Ascending aorta (tissue), 2 donors: ENCODE data around the gene GGA1. TPM values are rescaled to one million over a fixed set of nuclear protein-coding genes. Genes with fewer than 3 reads are reported as not detected.
"Not testable (repeated sequence)": the region's sequence is repeated elsewhere in the genome, so short reads cannot be mapped to it uniquely, and the experiment has no call there.

Experiments
- DNase-seq, 2 donors: peaks; one replicate each; pipeline ENCODE4 v3.0.0-alpha.2; 2019; ENCODE audit warnings: low spot score in 2 of 2
- H3K27ac ChIP-seq, 2 donors: fragments of 200-600 bp; sonication (generic); one replicate each; pipeline ENCODE4 v1.5.1; 2016 to 2017; ENCODE audit warnings: mild to moderate bottlenecking in 1 of 2
- H3K27me3 ChIP-seq: fragments of 200-600 bp; sonication (generic); one replicate; pipeline ENCODE4 v1.5.1; 2017
- H3K36me3 ChIP-seq, 2 donors: fragments of 200-600 bp; sonication (generic); one replicate each; pipeline ENCODE4 v1.5.1; 2016
- H3K4me1 ChIP-seq, 2 donors: fragments of 200-600 bp; sonication (generic); one replicate each; pipeline ENCODE4 v1.5.1; 2016 to 2017; ENCODE audit warnings: mild to moderate bottlenecking in 1 of 2
- H3K4me3 ChIP-seq, 2 donors: fragments of 200-600 bp; sonication (generic); one replicate each; pipeline ENCODE4 v1.5.1; 2016 to 2017; ENCODE audit warnings: mild to moderate bottlenecking in 1 of 2
- H3K9me3 ChIP-seq, 2 donors: fragments of 200-600 bp; sonication (generic); one replicate each; pipeline ENCODE4 v1.5.1; 2016
- intact Hi-C: fragments of 100-400 bp; cut with DNase I; formaldehyde crosslinking; loops from one replicate; pipeline ENCODE4 v1.15.1; 2023
- total RNA-seq: library from RNA; depleted of rRNA; stranded (reverse); fragments of >200 nt; gene quantifications from one replicate; pipeline ENCODE4 v1.1.0, GENCODE V29; 2016
- TF ChIP-seq, protein P1 (sequence below), 3 experiments: fragments of 200-600 bp in 2 of 3; fragments of 450-650 bp in 1 of 3; sonication (generic) in 2 of 3; IDR thresholded peaks; one replicate each; pipeline ENCODE4 v1.5.1; 2016 to 2019; ENCODE audit warnings: antibody characterized with exemption in 3 of 3, mild to moderate bottlenecking in 1 of 3, moderate library complexity in 1 of 3

The GGA1 gene
- total RNA-seq, 1 donor from 2014 or later: 53.5 TPM

DNA sequence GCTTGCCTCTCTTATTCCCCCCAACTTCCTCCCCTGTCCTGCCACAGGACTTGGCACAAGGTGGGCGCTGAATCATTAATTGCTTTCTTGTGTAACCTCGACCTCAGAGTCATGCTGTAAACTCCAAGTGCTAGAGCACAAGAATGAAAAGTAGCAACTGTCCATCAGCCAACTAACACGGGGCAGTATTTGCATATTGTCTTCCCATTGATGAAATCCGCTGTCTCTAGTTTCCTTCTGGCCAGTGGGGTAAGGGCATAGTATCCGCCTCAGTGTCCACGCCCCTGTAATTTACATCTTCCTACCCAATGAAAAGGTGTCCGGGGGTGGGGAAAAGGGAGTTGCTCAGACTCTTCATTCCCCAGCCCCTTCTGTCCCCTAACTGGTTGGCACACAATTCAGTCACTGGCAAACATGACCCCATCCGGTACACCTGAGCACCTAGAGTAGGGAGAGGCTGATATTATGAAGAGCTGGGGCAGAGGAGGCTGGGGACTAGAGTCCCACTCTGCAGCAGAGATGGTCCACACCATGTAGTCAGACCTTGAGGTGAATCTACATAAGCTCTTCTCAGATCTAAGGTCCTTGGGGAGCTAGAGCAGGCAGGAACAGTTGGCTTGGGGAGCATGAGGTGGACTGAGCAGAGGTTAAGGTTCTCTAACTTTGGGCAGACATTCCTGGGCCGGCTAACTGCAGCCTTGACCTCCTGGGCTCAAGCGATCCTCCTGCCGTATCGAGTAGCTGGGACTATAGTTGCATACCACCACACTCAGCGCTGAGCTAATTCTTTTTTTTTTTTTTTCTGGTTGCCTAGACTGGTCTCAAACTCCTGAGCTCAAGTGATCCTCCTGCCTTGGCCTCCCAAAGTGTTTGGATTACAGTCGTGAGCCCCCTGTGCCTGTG, 6.8 kb upstream of the GGA1 start:
- Histone ChIP-seq H3K36me3 (no peaks in the 10 kb centered on the region), H3K4me3 (no peak overlapping the region), H3K27me3 (no peaks in the 10 kb centered on the region), H3K9me3 (no peaks in the 10 kb centered on the region), H3K27ac (no peak overlapping the region), H3K4me1 (peaks cover 0 to under 1% of the 10 kb centered on the region in 2 donors)
- no peak for DNase-seq
- TF ChIP-seq, protein P1, sequence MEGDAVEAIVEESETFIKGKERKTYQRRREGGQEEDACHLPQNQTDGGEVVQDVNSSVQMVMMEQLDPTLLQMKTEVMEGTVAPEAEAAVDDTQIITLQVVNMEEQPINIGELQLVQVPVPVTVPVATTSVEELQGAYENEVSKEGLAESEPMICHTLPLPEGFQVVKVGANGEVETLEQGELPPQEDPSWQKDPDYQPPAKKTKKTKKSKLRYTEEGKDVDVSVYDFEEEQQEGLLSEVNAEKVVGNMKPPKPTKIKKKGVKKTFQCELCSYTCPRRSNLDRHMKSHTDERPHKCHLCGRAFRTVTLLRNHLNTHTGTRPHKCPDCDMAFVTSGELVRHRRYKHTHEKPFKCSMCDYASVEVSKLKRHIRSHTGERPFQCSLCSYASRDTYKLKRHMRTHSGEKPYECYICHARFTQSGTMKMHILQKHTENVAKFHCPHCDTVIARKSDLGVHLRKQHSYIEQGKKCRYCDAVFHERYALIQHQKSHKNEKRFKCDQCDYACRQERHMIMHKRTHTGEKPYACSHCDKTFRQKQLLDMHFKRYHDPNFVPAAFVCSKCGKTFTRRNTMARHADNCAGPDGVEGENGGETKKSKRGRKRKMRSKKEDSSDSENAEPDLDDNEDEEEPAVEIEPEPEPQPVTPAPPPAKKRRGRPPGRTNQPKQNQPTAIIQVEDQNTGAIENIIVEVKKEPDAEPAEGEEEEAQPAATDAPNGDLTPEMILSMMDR (IDR thresholded peaks at IDR 0.05): no peak
- intact Hi-C loops: no loop called here

DNA sequence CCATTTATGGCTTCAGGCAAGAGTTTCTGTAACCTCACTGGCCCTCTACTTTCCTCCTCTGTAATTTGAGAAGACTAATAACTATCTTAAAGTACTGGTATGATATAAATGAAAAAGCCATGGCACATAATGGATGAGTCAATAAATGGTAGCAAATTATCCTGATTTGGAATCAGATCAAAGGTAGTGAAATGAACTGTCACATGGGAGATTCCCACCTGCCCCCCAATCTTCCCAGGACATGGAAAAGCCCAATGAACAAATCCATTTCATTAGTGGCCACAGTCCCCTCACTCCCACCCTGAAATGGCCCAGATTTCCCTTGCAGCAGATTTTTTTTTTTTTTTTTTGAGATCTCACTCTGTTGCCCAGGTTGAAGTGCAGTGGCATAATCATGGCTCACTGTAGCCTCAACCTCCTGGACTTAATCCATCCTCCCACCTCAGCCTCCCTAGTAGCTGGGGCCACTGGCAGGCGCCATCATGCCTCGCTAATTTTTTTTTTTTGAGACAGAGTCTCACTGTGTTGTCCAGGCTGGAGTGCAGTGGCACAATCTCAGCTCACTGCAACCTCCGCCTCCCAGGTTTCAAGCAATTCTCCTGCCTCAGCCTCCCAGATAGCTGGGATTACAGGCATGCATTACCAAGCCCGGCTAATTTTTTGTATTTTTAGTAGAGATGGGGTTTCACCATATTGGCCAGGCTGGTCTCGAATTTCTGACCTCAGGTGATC, 5.9 kb upstream of the GGA1 start:
- H3K27me3 ChIP-seq, H3K27ac ChIP-seq, H3K4me1 ChIP-seq, DNase-seq, H3K9me3 ChIP-seq, H3K4me3 ChIP-seq, intact Hi-C loops, H3K36me3 ChIP-seq: not testable (repeated sequence)

DNA sequence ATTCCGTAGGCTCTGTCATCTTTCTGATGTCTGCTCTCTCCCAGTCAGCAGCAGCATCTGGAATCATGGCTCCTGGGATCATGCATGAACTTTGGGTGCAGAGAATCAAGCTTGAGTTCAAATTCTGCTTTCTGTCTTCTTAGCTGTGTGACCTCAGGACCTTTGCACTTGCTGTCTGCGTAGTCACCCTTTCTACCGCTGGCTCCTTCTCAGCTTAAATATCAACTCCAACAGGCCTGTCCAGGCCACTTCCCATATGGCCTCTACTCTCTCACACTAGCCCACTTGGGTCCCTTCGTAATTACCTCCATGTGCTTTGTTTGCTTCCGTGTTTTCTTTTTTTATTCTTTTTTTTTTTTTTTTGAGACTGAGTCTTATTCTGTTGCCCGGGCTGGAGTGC, 4.6 kb upstream of the GGA1 start:
- H3K9me3 ChIP-seq: no peaks in the 10 kb centered on the region
- no peak overlapping the region for H3K4me3 ChIP-seq
- intact Hi-C loops: no loop called here
- DNase-seq: no peak
- peaks cover 0 to 13% of the 10 kb centered on the region in 2 donors for H3K4me1 ChIP-seq
- H3K27ac ChIP-seq: no peak overlapping the region
- TF ChIP-seq, protein P1 (IDR thresholded peaks at IDR 0.05): no peak
- H3K36me3 ChIP-seq: no peaks in the 10 kb centered on the region
- no peaks in the 10 kb centered on the region for H3K27me3 ChIP-seq

DNA sequence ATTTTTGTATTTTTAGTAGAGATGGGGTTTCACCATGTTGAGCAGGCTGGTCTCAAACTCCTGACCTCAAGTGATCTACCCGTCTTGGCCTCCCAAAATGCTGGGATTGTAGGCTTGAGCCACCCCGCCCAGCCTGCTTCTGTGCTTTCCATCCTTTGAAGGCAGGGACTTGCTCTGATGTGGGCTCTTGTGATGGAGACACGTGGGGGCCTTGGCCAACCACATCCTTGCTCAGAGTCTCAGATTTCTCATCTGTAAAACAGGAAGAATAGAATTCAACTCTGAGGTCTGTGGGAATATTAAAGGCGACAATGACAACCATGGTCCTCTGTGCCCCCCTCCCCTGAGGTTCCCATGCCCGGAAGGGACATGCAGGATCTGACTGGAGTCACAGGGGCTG, 3.8 kb upstream of the GGA1 start:
- Histone ChIP-seq H3K4me3 (no peak overlapping the region), H3K36me3 (no peaks in the 10 kb centered on the region), H3K4me1 (peaks cover 0 to 20% of the 10 kb centered on the region in 2 donors), H3K27ac (no peak overlapping the region), H3K9me3 (no peaks in the 10 kb centered on the region), H3K27me3 (no peaks in the 10 kb centered on the region)
- TF ChIP-seq, protein P1 (IDR thresholded peaks at IDR 0.05): no peak
- intact Hi-C loops: loop anchor here (5.0 kb wide), 1 partner anchor 58 kb away; no protein-coding TSS in a partner anchor
- DNase-seq: no peak

DNA sequence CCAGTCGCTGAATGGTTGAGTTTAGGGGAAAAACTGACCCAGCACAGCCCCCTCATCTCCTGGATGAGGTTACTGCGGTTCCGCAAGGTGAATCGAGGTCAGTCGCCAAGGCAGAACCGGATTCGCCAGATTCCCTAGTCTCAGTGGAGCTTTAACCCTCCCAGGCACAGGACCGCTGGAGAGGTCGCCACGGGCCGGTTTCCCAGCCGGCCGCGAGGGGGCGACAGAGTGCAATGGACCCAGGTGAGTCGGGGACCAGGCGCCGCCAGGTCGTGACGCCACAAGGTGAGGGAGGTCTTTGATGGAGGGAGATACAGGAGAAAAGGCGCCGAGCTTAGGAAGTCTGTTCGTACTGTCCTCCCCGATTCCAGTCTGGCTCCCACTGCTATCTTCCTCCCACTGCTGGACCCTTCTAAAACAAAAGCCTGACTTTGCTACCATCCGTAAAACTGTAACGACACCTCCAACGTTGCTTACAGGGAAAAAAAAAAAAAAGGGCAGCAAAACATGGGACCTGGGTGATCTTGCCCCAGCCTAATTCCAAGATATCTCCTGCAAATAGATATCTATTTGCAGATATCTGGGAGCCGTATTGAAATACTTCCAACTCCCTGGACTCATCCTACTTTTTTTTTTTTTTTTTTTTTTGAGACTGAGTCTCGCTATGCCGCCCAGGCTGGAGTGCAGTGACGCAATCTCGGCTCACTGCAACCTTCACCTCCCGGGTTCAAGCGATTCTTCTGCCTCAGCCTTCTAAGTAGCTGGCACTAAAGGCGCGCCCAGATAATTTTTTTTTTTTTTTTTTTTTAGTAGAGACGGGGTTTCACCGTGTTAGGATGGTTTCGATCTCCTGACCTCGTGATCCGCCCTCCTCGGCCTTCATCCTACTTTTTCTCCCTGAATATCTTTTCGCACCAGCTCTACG, 1.4 kb upstream of the GGA1 start:
- Histone ChIP-seq H3K27me3 (no peaks in the 10 kb centered on the region), H3K4me3 (peak overlapping the region; percentile 79 to 81), H3K27ac (peak overlapping the region; percentile 92 to 94), H3K36me3 (no peaks in the 10 kb centered on the region), H3K9me3 (no peaks in the 10 kb centered on the region), H3K4me1 (peaks cover 5 to 33% of the 10 kb centered on the region in 2 donors)
- TF ChIP-seq, protein P1 (IDR thresholded peaks at IDR 0.05): peak; percentile 87 to 96 (median 94)
- peak in 1 of 2 donors; percentile 87 for DNase-seq
- intact Hi-C loops: loop anchor here (5.0 kb wide), 1 partner anchor 60 kb away; no protein-coding TSS in a partner anchor
